GM19239 (cell line): ENCODE measurements around the gene REEP6.
A peak's percentile ranks its signal among the peaks of the same experiment; 100 is the strongest.
"Not testable (repeated sequence)": the region's sequence is repeated elsewhere in the genome, so short reads cannot be mapped to it uniquely, and the experiment has no call there.

Experiments used
- DNase-seq: peaks from one replicate; pipeline ENCODE4 v3.0.0; 2011; ENCODE audit warnings: low spot score; ENCODE audit not compliant: insufficient read length
- FAIRE-seq: peaks from 2 replicates; lab custom pipeline; 2011; peaks lifted over from hg19 to GRCh38; lab: Jason Lieb, UNC

The REEP6 gene

DNA sequence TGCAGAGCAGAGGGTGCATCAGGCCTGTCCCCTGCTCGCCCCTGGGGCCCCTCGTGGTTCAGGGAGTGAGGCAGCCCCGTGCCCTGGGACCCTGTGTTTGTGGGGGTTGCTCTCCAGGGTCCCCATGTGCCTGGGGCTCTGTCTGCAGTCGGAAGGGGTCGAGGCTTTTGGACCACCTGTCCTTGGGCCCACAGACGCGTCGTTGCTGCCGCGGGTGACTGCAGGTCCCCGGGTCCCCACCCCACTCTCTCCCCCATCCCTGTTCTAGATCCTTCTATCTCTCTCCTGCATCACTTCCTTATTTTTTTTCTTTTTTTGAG lies 2.7 kb upstream of the REEP6 start:
- DNase-seq (no peak), FAIRE-seq (no peak)

GRCh38 chr19:1489463-1490310 lies 1.3 kb upstream of the REEP6 start:
- no peak for FAIRE-seq

DNA sequence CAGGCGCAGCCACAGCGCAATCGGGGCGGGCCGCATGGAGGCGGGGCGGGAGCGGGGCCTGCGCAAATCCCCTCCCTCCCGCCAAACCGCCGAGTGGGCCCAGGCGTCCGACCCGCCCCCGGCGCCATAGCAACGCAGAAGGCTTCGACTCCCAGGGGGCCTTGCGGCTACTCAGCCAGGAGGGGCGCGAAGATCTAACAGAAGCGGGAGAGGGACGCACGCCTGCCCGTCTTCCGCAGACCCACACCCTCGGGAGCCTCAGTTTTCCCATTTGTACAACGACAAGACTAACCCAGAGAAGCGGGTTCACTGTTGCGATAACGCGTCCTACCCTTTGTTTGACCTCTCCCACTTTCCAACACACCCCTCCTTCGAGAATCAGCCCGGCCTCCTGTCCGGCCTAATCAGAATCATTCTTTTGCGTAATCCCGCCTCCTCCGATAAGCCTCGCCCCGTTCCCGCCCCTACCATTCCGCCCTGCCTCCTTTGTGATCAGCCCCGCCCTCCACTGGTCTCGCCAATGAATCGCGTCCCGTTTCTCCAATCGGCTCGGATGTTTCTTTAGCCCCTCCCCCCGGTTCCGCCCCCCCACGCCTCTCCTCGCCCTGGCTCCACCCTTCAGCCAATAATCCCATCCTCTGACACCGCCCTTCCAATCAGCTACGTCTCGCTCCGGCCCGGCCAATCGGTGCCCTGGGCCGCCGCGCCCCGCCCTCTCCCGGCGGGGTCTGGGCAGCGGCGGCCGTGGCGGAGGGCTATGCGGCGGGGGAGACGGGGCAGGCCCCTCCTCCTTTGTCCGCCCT lies 469 bp upstream of the REEP6 start, which contains the start of gene PCSK4:
TSS of gene PCSK4 (minus strand) at position 40 of the 803 bp plus-strand sequence. CDS start at position 36, 4 bp downstream.
- FAIRE-seq (peak; percentile 97), DNase-seq (peak; percentile 95)

More at GRCh38 chr19:1489463-1490310, 1.3 kb upstream of the REEP6 start:
- DNase-seq, result no peak

GRCh38 chr19:1491849-1492170 lies 829 bp downstream of the REEP6 start:
- no peak for FAIRE-seq
- DNase-seq, result no peak

- no peak for FAIRE-seq
- no peak for DNase-seq
These were observed 1.6 kb downstream of the REEP6 start for GRCh38 chr19:1492474-1493006.

DNA sequence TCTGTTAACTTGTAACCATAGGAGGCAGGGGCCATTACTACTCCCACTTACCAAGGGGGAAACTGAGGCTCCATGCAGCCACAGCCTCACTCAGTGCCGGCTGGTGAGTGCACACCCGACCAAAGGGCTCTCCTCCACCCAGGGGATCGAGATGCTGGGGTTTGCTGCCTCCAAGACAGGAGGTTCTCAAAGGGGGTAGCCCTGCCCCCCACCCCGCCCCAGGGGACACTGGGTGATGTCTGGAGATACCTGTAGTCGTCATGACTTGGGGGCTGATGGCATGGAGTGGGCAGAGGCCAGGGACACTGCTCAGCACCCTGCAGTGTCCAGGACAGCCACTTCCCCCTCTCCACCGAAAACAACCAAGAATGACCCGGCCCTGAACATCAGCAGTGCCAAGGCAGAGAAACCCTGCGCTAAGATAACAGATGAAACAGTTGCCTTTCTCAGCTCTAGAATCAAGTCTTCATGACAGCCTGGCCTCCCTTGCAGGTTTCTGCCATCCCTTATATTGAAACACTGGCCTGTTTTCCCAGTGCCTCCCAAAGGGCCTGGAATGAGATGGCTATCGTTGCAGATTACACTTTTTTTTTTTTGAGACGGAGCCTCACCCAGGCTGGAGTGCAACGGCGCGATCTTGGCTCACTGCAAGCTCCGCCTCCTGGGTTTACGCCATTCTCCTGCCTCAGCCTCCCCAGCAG lies 3.3 kb downstream of the REEP6 start:
- DNase-seq, result no peak
- FAIRE-seq, result no peak

GRCh38 chr19:1495051-1495798 lies 4.2 kb downstream of the REEP6 start:
- FAIRE-seq (no peak), DNase-seq (no peak)

DNA sequence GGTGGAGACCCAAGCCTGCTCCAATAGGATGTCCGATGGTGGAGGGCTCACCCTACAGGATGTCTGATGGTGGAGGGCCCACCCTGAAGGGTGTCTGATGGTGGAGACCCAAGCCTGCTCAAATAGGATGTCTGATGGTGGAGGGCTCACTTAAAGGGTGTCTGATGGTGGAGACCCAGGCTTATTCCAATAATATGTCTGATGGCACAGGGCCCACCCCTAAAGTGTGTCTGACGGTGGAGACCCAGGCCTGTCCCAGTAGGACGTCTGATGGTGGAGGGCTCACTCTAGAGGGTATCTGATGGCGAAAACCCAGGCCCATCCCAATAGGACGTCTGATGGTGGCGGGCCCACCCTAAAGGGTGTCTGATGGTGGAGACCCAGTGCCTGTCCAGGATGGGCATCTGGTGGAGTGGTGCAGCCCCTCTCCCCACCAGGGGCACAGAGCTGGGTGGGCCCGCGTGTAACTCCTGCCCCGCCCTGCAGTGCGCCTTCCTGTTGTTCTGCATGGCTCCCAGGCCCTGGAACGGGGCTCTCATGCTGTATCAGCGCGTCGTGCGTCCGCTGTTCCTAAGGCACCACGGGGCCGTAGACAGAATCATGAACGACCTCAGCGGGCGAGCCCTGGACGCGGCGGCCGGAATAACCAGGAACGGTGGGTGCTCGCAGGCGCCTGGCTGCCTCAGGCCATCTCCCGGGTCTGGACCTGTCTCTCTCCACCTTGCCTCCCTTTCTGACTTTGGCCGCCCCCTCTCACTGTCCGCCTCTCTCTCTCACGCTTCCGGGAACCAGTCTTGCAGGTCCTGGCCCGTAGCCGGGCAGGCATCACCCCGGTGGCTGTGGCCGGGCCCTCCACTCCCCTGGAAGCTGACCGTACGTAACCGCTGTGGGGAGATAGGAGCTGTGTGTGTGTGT lies 5.1 kb downstream of the REEP6 start:
- FAIRE-seq, result no peak

DNA sequence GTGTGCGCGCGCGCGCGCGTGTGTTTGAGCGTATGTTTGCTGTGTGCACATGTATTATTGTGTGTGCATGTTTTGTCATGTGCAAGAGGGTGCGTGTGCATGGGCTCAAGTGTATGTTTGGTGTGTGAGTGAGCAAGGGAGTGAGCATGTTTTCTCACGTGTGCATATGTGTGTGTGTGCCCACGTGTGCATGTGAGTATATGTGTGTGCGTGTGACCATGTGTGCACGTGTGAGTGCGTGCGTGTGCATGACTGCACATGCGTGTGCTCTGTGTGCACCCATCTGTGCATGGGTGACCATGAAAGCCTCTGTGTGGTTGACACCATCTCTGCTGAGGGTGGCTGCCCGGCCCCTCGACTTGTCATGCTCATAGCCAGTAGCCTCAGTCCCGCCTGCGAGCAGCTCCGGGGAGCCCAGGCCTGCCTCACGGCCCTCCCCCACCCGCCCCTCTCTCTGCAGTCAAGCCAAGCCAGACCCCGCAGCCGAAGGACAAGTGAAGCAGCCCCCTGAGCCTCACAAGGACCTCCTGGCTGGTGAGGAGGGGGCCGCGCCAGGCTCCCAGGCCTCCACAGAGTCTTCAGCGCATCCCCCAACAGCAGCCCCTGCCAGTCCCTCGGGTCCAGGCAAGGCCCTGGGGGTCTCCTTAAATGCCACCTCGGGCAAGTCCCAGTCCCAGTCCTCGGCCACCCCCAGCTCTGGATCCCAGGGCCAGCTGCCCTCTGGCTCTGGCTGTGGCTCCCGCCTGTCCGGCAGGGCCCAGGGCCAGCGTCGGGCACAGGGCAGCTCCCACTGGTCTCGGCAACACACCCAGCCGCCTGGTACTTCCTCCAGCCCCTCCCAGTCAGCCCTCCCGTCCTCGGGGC lies 6.0 kb downstream of the REEP6 start:
- no peak for FAIRE-seq
- no peak for DNase-seq

More for the DNA sequence above, 5.1 kb downstream of the REEP6 start:
- no peak for DNase-seq

- FAIRE-seq (no peak), DNase-seq (no peak)
These were observed 6.7 kb downstream of the REEP6 start for GRCh38 chr19:1497578-1498235.

- DNase-seq, FAIRE-seq: not testable (repeated sequence)
These were observed 8.2 kb downstream of the REEP6 start for GRCh38 chr19:1499231-1499630.

DNA sequence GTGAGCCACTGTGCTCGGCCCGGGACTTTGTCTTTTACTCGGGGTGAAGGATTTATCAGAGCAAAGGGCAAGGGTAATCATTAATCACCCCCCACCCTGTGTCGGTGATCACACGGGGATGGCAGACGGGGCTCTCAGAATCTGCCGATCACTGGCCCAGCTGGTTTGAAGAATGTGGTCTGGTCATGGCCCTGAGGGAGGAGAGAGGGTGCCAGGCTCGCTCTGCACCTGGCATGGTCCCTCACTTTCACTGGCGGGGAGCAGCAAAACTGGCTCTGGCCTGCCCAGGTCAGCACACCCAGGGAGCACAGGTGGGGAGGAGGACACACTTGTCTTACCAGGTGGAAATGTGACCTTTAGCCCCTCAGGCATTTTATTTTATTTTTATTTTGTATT lies 10.2 kb downstream of the REEP6 start:
- FAIRE-seq (no peak), DNase-seq (no peak)

DNA sequence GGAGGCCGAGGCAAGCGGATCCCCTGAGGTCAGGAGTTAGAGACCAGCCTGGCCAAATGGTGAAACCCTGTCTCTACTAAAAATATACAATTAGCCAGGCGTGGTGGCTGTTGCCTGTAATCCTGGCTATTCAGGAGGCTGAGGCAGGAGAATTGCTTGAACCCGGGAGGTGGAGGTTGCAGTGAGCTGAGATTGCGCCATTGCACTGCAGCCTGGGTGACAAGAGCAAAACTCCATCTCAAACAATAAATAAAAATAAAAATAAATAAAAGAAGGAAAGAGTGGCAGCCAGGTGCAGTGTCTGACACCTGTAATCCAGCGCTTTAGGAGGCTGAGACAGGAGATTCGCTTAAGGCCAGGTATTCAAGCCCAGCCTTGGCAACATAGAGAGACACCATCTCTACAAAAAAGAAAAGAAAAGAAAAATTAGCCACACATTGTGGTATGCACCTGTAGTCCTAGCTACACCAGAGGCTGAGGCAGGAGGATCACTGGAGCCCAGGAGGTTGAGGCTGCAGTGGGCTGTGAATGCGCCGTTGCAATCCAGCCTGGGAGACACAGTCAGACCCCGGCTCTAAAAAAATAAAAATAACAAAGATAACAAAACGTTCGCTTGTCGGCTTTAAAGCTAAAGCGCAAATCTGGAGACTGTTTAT lies 11.6 kb downstream of the REEP6 start:
- DNase-seq (no peak), FAIRE-seq (no peak)

DNA sequence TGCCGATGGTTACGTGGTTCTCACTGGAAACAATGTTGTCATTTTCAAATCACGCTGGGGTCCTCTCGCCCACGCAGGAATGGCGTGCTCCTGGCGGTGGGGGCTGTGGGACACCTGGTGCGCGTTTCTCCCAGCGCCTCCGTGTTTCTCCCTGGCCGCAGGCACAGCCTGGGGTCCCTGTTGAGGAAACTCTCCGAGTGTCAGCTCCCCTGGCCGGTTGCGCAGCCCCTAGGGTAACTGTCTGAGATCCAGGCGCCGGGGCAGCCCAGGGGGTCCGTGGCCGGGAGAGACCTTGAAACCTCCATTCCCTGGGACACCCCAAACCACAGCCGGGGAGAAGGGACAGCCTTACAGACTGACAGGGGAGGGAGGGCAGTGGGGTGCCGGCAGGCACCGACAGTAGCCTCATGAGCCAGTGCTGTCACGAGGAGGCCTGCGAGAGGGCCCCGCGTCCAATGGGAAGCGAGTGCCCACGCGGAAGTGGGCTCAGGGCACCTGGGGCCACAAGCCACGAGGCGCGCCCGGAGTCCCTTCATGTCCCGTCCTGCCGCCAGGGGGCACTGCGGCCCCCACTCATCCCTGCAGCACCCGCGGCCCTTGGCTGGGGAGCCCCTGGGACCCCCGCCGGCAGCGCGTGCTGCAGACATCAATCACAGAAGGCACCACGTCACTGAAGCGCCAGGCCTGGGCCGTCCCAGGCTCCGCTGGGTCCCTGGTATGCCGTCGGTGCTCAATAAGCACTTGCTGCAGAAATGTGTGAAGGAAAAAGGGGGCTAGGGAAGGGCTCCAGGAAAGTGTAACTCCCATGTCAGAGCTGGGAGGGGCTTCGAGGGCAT lies 12.3 kb downstream of the REEP6 start:
- FAIRE-seq, result no peak
- DNase-seq, result peak; percentile 70

- DNase-seq (no peak), FAIRE-seq (no peak)
These were observed 13.2 kb downstream of the REEP6 start for GRCh38 chr19:1503925-1504773.
